GM19035 (cell line): ENCODE data around the gene VWA5A.
"Not testable (repeated sequence)": the region's sequence is repeated elsewhere in the genome, so short reads cannot be mapped to it uniquely, and the experiment has no call there.

Experiments used
- ATAC-seq: cut with Tn5 transposase; IDR thresholded peaks from one replicate; pipeline ENCODE4 v1.9.1; 2021; ENCODE audit not compliant: unreplicated experiment

The VWA5A gene

GRCh38 chr11:124093330-124093729 is 21.9 kb upstream of the VWA5A start:
- no peak for ATAC-seq

- no peak for ATAC-seq
Measured at GRCh38 chr11:124094731-124095130, 20.5 kb upstream of the VWA5A start.

GRCh38 chr11:124096364-124096763 is 18.9 kb upstream of the VWA5A start:
- ATAC-seq, result no peak

GRCh38 chr11:124098141-124098540 is 17.1 kb upstream of the VWA5A start:
- no peak for ATAC-seq

GRCh38 chr11:124101737-124102136 is 13.5 kb upstream of the VWA5A start:
- no peak for ATAC-seq

- ATAC-seq, result peak; percentile 46
Measured at GRCh38 chr11:124108156-124108555, 7.1 kb upstream of the VWA5A start.

- peak; percentile 45 for ATAC-seq
Measured at GRCh38 chr11:124109377-124109776, 5.9 kb upstream of the VWA5A start.

GRCh38 chr11:124110201-124110600 is 5.0 kb upstream of the VWA5A start:
- ATAC-seq, result no peak

- no peak for ATAC-seq
Measured at GRCh38 chr11:124113890-124114289, 1.4 kb upstream of the VWA5A start.

- ATAC-seq, result peak; percentile 39
Measured at GRCh38 chr11:124115782-124116616, 749 bp downstream of the VWA5A start.

GRCh38 chr11:124119103-124119502 is 3.9 kb downstream of the VWA5A start:
- ATAC-seq, result no peak

GRCh38 chr11:124120891-124121290 is 5.6 kb downstream of the VWA5A start:
- no peak for ATAC-seq

GRCh38 chr11:124122123-124122522 is 6.9 kb downstream of the VWA5A start:
- no peak for ATAC-seq

- no peak for ATAC-seq
Measured at GRCh38 chr11:124123622-124124021, 8.4 kb downstream of the VWA5A start.

GRCh38 chr11:124127134-124127533 is 11.9 kb downstream of the VWA5A start:
- not testable (repeated sequence) for ATAC-seq

- ATAC-seq, result no peak
Measured at GRCh38 chr11:124143034-124143433, 27.8 kb downstream of the VWA5A start.

GRCh38 chr11:124147951-124148350 is 32.7 kb downstream of the VWA5A start:
- no peak for ATAC-seq

GRCh38 chr11:124150684-124151083 is 35.4 kb downstream of the VWA5A start:
- ATAC-seq, result no peak

GRCh38 chr11:124152770-124153407 is 37.6 kb downstream of the VWA5A start:
- ATAC-seq, result no peak

- ATAC-seq, result no peak
Measured at GRCh38 chr11:124153821-124154220, 38.6 kb downstream of the VWA5A start.

- no peak for ATAC-seq
Measured at GRCh38 chr11:124159481-124159880, 44.2 kb downstream of the VWA5A start.

GRCh38 chr11:124160986-124161385 is 45.7 kb downstream of the VWA5A start:
- no peak for ATAC-seq
